GM21786 (cell line): ENCODE data around the gene HIC1.

Experiments
- ATAC-seq: cut with Tn5 transposase; IDR thresholded peaks from one replicate; pipeline ENCODE4 v1.9.1; 2021; ENCODE audit not compliant: unreplicated experiment

The HIC1 gene

GRCh38 chr17:2025220-2025621 is 29.7 kb upstream of the HIC1 start, which contains the start of gene RTN4RL1:
Gene RTN4RL1 (minus strand): TSS chr17:2025334. CDS start chr17:2024865, 469 bp downstream.
- no peak for ATAC-seq

DNA sequence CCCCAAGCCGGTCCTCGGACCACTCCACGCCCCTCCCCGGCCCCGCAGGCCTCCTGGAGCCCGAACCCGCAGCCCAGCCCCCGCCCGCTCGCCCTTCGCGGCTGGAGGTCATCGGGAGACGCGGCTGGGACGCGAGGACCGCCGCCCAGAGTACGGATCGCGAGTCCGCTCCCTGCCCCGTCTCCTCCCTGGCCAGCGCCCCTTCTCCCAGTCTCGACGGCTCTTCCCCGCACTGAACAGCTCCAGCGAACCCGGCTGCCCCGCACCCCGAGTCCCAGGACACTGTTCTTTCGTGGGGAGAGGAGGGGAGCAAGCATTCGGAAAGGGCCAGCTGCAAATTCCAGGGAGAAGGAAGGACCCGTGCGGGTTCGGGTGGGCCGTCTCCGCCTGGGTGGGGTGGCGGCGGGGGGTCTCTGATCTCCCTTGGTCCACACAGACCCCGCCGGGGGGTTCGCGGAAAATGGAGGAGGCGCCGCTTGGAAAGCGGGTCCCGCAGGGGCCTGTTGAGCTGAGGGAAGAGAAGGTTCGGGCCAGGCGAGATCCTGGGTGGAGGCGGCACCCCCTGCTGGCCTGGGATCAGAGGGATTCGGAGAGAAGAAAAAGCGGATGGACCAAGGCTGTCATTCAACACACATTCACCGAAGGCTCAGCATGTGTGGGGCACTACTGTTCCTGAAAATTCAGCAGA is 29.1 kb upstream of the HIC1 start:
- ATAC-seq = no peak

DNA sequence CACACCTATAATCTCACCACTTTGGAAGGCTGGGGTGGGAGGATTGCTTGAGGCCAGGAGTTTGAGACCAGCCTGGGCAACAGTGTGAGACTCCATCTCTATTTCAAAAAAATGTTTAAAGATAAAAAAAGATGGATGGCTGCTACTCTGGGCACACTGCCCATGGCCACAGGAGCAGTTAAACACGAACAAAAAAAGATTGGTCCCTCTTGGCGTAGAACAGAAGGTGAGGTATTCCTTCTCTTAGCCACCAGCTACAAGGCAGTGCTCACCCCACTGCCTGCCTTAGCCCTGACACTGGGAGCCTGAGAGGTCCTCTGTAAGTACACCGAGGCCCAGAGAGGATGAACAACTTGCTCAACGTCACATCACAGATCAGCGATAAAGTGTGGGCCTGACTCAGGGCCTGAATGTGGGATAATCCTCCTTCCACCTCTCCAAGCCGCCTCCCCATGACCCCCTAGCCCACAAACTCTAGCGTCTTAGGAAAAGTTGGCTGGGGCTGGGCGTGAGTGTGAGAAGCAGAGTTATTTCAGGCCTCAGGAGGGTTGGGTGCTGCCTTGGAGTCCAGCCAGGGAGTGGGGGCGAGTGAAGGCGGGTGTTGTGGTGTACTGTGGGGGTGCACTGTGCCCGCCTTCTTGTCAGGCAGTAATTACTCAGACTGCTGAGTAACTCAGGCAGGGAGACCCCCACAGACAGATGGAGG is 27.2 kb upstream of the HIC1 start:
- ATAC-seq = no peak

DNA sequence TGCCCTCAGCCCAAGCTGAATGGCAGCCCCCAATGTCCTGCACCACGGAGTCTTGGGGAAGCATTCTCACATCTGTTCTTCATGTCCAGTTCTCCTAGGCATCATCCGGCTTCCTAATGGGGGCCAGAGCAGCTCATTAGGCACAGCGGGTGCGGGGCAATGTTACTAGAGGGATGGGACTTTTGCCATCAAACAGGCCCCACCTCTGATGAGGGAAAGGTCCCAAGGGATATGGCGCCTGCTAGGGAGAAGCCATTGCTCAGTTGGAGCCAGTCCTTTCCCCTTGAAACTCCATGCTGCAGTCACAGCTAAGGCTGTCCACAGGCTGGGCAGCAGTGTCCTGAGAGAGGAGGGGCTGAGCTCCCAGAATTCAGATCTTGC is 26.7 kb upstream of the HIC1 start:
- no peak for ATAC-seq

GRCh38 chr17:2028737-2029136 is 26.2 kb upstream of the HIC1 start:
- ATAC-seq = no peak

DNA sequence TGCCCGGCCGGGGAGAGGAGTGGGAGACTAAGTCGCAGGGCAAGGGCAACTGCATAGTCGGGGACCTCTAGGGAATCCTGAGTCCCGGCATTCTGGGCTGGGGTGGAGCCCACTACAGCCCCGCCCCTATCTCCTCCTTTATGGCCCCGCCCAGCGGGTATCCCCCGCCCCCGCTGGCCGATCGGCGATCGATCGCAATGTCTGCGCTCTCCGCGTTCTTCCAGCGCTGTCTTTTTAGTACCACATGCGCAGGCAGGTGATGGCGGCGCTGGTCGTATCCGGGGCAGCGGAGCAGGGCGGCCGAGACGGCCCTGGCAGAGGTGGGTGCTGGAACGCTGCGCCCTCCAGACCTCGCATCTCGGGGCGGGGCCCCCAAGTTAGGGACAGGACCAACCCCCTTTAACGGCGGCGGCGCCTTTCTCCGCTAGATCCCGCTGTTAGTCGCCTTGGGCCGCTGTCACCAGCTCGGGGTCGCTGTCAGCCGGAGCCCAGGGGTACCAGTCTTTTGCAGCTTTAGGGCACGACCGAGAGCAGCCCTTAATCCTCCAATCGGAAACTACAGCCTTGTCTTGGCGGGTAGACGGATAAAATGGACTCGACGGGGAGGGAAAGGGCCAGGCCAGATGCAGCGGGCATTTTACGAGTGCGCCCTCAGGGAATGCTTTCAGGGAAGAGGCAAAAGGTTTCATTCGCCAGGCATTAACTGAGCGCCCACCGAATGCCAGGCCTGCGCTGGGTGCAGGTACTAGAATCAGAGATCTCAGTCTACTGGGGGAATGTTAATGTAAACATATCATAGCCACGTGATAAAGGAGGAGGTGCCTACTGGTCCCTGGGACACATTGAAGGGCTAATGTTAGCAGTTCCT is 24.8 kb upstream of the HIC1 start, which contains the start of gene DPH1:
Gene DPH1 (plus strand): TSS at position 243 of the 868 bp plus-strand sequence. CDS start 17 bp downstream, at position 260.
- ATAC-seq = peak; percentile 75

GRCh38 chr17:2030779-2031163 is 24.1 kb upstream of the HIC1 start:
- no peak for ATAC-seq

DNA sequence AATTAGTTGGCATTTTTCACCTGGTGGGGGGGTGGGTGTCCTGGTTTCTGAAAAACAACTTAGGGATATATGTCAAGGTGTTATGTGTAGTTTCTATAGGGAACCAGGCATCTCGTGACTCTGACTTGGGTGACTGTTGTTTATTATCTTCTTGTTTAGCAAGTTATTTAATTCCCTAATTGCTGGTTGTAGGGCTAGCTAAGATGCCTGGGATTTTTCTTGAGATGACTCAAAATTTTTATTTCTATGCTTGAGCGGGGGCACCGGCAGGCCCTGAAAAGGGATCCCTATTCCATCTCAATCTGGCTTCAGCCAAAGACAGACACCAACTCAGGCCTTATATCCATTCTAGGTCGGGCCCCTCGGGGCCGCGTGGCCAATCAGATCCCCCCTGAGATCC is 21.8 kb upstream of the HIC1 start:
- no peak for ATAC-seq

- ATAC-seq = no peak
Observed at GRCh38 chr17:2034157-2034556, 20.7 kb upstream of the HIC1 start.

DNA sequence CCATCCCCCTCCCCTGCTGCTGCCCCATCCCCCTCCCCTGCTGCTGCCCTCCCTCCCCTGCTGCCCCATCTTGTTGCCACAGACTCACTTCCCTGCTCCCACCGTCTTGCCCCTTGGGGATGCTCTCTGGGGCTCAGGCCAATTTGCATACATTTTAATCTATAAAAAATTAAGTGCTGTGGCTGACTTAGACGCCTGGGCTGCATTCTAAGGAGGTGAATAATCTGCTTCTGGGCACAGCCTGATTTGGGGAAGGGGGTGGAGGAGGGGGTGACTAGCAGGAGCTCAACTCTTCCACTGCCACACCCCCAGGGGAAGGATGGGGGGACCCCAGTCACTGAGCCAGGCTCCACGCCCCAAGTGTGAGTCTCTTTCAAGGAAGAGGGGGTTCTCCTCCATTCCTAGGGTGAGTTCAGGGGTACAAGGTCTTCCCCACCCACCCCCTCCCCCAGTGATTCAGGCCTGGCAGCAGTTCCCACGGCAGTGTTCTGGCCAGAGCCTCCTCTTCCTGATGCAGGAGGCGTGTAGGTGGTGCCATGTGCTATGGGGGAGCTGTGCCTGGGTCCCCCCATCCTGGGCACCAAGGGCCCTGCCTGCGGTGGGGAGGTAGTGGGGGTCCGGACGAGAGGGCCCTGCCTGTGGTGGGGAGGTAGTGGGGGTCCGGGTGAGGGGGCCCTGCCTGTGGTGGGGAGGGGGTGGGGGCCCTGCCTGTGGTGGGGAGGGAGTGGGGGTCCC is 19.9 kb upstream of the HIC1 start:
- ATAC-seq = no peak

DNA sequence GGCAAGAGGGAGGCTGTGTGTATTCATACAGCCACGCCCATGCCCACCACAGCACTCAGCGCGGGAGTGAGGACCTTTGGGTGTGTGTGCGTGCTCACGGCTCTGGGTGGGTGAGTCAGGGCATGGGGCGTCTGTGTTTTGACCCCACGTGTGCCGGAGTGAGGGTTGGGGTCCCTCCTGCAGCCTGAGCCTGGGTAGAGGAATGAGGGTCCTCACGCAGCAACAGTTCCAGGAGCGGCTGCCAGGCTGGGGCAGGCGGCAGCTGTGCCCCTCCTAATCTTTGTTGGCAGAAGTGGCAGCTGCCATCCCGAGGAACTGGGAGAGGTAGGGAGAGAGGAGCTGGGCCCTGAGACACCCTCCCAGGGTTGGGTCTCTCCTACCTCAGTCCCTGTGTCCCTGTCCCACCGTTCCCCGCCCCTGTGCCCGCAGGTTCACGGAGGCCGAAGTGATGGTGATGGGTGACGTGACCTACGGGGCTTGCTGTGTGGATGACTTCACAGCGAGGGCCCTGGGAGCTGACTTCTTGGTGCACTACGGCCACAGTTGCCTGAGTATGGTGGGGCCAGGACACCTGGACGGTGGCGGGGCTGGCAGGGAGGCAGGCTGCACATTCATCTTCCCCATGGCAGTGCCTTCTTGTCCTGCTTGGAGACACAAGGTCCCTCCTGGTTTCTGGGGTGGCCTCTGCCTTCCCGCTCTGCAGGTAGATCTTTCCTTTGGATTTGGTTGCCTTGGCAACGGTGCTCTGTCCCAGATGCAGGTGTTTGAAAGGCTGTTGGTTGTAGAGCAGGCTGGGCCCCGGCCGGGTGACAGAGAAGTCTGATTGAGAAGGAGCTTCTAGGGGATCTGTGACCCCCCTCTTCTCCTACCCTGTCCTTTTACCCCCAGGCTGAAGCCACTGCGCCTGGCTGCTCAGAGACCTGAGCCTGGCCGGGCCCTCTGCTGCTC is 19.1 kb upstream of the HIC1 start:
- ATAC-seq = no peak

- ATAC-seq = no peak
Observed at GRCh38 chr17:2037155-2037554, 17.7 kb upstream of the HIC1 start.

DNA sequence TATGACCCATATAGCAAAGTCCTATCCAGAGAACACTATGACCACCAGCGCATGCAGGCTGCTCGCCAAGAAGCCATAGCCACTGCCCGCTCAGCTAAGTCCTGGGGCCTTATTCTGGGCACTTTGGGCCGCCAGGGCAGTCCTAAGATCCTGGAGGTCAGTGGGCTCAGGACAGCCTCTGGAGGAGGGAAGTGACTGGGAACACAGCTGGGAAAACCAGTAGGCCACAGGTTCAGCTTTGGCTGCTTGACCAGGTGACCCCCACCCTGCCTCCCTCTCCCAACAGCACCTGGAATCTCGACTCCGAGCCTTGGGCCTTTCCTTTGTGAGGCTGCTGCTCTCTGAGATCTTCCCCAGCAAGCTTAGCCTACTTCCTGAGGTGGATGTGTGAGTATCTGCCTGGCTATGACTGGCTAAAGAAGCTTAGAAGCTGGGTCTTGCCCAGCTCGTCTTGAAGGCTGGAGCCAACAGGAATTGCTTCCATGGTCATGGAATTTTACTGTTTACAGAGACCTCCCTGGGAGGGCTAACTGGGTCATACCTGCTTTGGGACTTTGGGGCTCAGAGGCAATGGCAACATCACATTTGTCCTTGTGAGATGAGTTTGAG is 14.6 kb upstream of the HIC1 start:
- ATAC-seq = no peak

DNA sequence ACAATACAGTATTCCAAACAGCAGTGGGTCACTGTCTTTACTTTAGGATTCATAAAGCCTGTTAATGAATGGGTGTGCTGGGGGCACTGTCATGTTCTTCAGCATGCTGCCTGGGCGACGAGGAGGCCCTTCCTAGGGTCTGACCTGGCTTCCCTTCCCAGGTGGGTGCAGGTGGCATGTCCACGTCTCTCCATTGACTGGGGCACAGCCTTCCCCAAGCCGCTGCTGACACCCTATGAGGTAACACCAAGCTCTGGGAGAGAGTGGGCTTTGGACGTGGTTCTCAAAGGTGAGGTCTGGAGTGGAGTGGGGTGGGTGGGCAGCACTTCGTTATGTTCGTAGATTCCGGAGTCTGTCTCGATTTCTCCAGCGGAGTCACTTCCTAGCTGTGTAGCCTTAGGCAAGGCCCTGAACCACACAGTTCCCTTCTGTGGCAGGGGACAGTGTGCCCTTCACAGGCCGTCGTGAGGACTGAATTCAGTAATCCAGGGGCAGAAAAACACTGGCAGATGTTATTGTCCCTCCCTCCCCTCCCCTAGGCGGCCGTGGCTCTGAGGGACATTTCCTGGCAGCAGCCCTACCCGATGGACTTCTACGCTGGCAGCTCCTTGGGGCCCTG is 13.9 kb upstream of the HIC1 start:
- no peak for ATAC-seq

DNA sequence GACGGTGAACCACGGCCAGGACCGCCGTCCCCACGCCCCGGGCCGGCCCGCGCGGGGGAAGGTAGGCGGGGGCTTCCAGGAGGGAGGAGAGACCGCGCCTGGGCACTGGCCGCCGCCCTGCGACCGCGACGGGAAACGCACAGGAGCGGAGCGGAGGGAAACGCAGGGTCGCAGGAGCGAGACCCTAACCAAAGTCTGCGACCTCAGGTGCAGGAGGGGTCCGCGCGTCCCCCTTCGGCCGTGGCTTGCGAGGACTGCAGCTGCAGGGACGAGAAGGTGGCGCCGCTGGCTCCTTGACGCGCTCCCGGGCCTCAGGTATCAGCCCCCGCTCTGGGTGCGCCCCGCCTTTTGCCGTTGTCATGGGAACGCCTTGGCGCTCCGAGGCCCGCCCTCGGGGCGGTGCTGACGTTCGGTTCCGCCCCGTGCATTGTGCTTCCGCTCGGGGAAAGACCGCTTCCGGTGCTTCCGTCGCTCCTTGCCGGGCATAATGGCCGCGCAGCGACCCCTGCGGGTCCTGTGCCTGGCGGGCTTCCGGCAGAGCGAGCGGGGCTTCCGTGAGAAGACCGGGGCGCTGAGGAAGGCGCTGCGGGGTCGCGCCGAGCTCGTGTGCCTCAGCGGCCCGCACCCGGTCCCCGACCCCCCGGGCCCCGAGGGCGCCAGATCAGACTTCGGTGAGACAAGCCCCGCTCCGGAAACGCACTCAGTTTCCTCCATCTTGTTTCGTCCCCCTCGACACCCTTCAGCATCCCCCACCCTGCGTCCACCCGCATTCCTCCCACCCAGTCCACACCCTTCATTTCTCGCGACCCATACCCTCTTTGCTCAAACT is 13.1 kb upstream of the HIC1 start, which contains the start of gene OVCA2:
Gene OVCA2 (plus strand): TSS at position 462 of the 829 bp plus-strand sequence. CDS start 26 bp downstream, at position 488.
- ATAC-seq = peak; percentile 89

DNA sequence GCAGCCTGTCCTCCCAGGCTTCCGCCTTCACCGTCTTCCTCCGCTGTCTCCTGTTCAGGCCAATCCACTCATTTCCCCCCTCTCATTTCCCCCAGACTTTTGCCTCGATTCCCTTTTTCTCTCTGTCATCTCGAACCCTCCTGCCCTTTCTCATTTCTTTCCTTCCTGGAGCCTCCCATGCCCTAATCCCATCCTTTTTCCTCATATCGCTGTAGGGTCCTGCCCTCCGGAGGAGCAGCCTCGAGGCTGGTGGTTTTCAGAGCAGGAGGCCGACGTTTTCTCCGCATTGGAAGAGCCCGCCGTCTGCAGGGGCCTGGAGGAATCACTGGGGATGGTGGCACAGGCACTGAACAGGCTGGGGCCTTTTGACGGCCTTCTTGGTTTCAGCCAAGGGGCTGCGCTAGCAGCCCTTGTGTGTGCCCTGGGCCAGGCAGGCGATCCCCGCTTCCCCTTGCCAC is 12.5 kb upstream of the HIC1 start:
- no peak for ATAC-seq

- ATAC-seq = no peak
Observed at GRCh38 chr17:2042933-2043332, 12.0 kb upstream of the HIC1 start.

DNA sequence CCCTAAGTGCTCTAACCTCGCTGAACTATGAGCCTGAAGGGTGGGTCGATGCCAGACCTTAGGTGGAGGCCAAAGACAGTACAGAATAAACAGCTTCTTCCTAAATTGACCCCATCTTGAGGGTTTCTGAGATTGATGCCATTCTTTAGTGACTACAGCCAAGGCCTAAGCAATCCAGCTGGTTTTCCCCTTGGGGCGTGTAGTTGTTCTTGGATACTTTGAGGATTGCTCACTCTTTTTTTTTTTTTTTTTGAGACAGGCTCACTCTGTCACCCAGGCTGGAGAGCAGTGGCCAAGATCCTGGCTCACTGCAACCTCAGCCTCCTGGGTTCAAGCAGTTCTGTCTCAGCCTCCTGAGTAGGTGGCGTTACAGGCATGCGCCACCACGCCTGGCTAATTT is 11.1 kb upstream of the HIC1 start:
- no peak for ATAC-seq
